Right ventricle myocardium superior (tissue), 1 donor: ENCODE results near the gene PIEZO2. TPM values are rescaled to one million over a fixed set of nuclear protein-coding genes. Genes with fewer than 3 reads are reported as not detected.
A peak's percentile ranks its signal among the peaks of the same experiment; 100 is the strongest.
"Not testable (repeated sequence)": the region's sequence is repeated elsewhere in the genome, so short reads cannot be mapped to it uniquely, and the experiment has no call there.

ENCODE experiments used
- ATAC-seq: fragments of 200-7000 bp; cut with Tn5 transposase; one replicate; pipeline ENCODE4 v1.9.1; 2020; ENCODE audit warnings: mild to moderate bottlenecking; ENCODE audit not compliant: poor library complexity
- DNase-seq: peaks from one replicate; pipeline ENCODE4 v3.0.0-alpha.2; 2020
- intact Hi-C: fragments of 100-400 bp; cut with DNase I; formaldehyde crosslinking; loops from one replicate; pipeline ENCODE4 v1.11.2; 2022
- total RNA-seq: library from RNA; stranded (reverse); fragmentation: NEBNext Ultra II Directional; extraction: Animal tissue kit (Norgen Biotek cat#: 25700); gene quantifications from one replicate; pipeline ENCODE4 v1.2.1, GENCODE V29; 2021
- donor health status: DM: no; HTN: yes; CAD: no; lungs with severe emphysema.

Gene PIEZO2
- total RNA-seq, 1 donor from 2014 or later = 0.32 TPM

DNA sequence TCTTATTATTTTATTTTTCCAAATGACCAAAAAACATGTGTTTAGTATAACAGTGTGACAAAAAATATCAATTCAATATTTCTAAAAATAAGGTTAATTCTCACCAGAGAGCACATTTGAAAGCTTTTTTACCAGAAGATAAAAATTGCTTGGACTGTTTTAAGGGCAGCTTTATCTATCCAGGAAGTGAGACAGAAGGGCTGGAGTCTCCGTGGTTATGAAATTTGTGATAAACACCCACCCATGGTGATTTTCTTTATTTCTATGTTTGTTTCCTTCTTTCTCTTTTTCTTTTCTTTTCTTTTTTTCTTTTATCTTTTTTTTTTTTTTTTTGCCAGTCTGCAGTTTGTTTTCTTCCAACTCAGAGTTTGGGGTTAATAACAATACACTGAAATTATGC, 298.5 kb downstream of the PIEZO2 start:
- DNase-seq = no peak
- intact Hi-C loops = loop anchor here (5.0 kb wide), 1 partner anchor 186 kb away; no protein-coding TSS in a partner anchor
- ATAC-seq = peak; percentile 43

- no peak for ATAC-seq
- intact Hi-C loops = loop anchor here (5.0 kb wide), 1 partner anchor 187 kb away; no protein-coding TSS in a partner anchor
- no peak for DNase-seq
Measured at GRCh38 chr18:10850216-10850615, 299.2 kb downstream of the PIEZO2 start.

- ATAC-seq = no peak
- DNase-seq = no peak
- intact Hi-C loops = loop anchor here (10.0 kb wide), 1 partner anchor 63 kb away; no protein-coding TSS in a partner anchor
Measured at GRCh38 chr18:10847907-10848306, 301.5 kb downstream of the PIEZO2 start.

- no peak for DNase-seq
- intact Hi-C loops = loop anchor here (10.0 kb wide), 1 partner anchor 63 kb away; no protein-coding TSS in a partner anchor
- ATAC-seq = no peak
Measured at GRCh38 chr18:10847408-10847790, 302.0 kb downstream of the PIEZO2 start.

DNA sequence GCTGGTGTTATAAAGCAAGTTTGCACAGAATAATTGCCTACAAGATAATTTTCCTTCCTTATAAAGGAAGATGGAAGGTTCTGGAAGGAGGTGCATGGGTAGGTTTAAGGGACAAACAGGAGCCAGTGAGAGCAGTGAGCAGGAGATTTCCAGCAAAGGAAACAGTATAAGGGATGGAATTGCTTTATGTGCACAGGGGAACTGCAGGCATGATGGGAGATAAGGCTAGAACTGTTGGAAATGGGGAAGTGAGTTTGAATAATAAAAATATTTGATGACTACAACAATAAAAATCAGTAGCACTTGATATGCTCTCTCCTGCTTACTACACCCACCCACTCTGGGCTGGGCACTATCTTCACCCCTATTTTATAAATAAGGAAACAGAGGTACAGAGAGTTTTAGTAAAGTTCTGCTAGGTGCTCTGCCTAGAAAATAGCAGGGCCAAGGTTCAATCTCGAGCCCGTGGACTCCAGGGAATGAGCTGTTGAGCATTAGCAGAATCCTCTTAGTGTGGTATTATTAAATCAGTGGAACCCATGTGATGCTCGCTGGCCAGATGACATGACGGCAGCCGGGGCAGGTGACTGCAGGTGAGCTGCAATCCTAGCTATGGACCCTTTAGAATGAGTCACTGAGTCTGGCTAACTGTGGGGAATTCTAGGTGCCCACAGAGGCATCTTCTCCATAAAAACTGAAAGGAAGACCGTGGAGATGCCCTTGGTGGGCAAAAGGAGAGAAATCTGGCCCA, 302.5 kb downstream of the PIEZO2 start:
- DNase-seq = no peak
- no peak for ATAC-seq
- intact Hi-C loops = loop anchor here (10.0 kb wide), 1 partner anchor 62 kb away; no protein-coding TSS in a partner anchor

DNA sequence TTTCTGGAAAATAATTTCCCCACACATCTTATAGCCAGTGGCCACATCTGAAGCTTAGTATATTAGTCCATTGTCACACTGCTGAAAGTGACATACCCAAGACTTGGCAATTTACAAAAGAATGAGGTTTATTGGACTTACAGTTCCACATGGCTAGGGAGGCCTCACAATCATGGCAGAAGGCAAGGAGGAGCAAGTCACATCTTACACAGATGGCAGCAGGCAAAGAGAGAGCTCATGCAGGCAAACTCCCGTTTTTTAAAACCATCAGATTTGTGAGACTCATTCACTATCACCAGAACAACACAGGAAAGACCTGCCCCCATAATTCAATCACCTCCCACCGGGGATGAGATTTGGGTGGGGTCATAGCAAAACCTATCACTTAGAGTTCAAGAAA, 303.3 kb downstream of the PIEZO2 start:
- intact Hi-C loops = loop anchor here (10.0 kb wide), 1 partner anchor 61 kb away; no protein-coding TSS in a partner anchor
- not testable (repeated sequence) for ATAC-seq, DNase-seq

GRCh38 chr18:10843565-10843964, 305.8 kb downstream of the PIEZO2 start:
- peak; percentile 79 for ATAC-seq

DNA sequence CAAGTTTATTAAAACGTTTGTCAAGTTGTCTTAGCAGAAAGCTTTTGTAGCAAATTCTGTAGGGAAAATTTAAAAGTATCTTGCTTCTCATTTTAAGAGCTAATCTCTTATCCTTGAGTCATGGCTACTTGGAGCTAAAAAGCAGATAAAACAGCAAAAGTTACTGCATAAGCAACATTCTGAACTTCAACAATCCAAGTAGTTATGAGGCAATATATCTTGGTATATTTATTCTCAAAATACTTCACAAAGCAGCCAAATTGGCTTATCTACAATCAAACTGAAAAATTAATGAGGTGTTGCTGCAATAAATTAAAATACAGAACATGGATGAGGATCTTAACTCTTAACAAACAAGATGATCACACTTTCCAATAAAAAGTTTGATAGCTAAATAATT, 306.5 kb downstream of the PIEZO2 start:
- ATAC-seq (no peak), DNase-seq (no peak)
- intact Hi-C loops = loop anchor here (10.0 kb wide), 1 partner anchor 58 kb away; no protein-coding TSS in a partner anchor

More at GRCh38 chr18:10843565-10843964, 305.8 kb downstream of the PIEZO2 start:
- no peak for DNase-seq
- intact Hi-C loops = loop anchor here (10.0 kb wide), 1 partner anchor 59 kb away; no protein-coding TSS in a partner anchor

DNA sequence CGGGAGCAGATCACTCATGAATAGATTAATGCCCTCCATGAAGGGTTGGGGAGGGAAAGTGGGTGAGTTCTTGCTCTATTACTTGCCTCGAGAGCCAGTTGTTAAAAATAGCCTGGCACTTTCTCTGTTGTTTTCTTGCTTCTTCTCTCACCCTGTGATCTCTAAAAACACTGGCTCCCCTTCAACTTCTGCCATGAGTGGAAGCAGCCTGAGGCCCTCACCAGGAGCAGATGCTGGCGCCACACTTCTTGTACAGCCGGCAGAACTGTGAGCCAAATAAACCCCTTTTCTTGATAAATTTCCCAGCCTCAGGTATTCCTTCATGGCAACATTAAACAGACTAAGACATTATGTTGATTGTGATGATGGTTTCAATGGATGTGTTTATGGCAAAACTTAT, 307.0 kb downstream of the PIEZO2 start:
- DNase-seq = no peak
- ATAC-seq = no peak
- intact Hi-C loops = loop anchor here (10.0 kb wide), 1 partner anchor 58 kb away; no protein-coding TSS in a partner anchor

- ATAC-seq = peak; percentile 27
- peak; percentile 48 for DNase-seq
- intact Hi-C loops = loop anchor here (10.0 kb wide), 1 partner anchor 56 kb away; no protein-coding TSS in a partner anchor
Measured at GRCh38 chr18:10841203-10841602, 308.2 kb downstream of the PIEZO2 start.

GRCh38 chr18:10840743-10841142, 308.6 kb downstream of the PIEZO2 start:
- ATAC-seq (no peak), DNase-seq (no peak)
- intact Hi-C loops = loop anchor here (10.0 kb wide), 1 partner anchor 56 kb away; no protein-coding TSS in a partner anchor

DNA sequence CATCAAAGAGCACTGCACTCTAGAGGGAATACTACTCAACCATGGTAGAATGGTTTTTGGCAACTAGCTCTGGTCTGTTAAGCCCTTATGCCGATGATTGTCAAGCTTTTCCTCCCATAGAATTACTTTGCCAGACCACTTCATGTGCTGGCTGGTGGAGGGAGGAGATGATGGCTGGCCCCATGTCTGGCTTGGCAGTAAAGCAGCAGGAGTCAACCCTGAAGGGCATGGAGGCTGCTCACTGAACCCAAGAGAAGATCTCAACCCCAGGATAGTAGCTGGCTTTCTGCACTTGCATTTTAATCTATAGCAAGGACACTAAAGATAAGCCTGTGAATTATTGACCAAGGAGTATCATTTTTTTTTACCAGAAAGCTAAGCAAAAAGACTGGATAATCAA, 309.9 kb downstream of the PIEZO2 start:
- DNase-seq = no peak
- ATAC-seq = no peak
- intact Hi-C loops = no loop called here

DNA sequence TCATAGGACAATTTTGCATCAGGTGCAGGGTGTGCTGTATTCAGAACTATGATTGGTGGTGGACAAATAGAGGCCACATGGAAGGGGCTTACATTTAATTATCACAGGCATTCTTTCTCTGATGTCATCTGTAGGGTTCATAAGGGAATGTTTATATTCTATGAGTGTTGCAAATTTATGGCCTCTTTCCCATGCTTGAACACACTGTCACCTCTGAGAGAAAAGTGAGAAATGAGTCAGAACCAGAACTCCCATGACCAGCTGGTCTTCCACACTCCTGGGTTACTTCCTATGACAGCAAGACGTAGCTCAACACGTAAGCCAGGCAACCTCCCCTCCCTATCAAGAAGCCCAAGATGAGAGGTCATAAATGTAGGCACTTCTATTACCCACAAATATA, 310.8 kb downstream of the PIEZO2 start:
- DNase-seq = no peak
- ATAC-seq = no peak
- intact Hi-C loops = no loop called here

GRCh38 chr18:10834128-10834815, 315.1 kb downstream of the PIEZO2 start:
- intact Hi-C loops = no loop called here
- DNase-seq = no peak
- ATAC-seq = no peak

- intact Hi-C loops = no loop called here
- DNase-seq (no peak), ATAC-seq (no peak)
Measured at GRCh38 chr18:10833656-10834055, 315.7 kb downstream of the PIEZO2 start.

GRCh38 chr18:10826400-10826799, 323.0 kb downstream of the PIEZO2 start:
- intact Hi-C loops = no loop called here
- no peak for ATAC-seq
- no peak for DNase-seq

DNA sequence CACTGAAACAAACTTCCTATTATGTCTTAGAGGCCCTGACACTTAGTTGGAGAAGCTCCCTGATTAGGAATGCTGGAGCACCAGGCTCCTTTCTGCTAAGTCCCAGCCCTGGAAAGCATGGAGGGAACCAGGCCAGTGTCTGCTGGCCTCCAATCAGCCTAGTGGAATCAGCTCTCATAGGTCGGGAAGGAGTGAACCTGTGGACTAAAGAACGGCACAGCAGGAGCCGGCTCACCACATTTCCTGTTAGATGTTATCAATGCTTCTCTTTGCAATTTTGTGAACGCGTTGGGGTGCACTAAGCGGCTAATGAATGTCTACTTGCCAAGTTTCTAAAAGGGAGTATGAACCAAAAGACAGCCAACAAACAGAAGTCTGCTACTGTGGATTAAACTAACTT, 326.9 kb downstream of the PIEZO2 start:
- intact Hi-C loops = no loop called here
- DNase-seq (no peak), ATAC-seq (no peak)

DNA sequence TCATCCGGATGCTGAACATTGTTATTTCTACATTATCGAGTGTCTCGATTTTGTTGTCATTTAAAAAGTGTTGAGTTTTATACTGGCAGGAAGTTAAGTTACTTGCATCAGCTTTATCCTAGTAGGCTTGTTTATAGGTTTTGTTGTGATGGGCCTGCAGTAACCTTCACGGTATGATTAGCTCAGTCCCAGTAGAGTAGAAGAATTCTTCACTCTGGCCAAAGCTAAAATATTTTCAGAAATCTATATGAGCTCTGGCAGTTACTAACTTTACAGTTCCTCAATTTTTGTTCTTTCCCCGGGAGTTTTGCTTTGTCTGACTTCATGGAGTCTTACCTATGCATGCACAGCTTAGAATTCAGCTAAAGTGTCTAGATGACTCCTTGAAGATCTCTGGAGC, 328.7 kb downstream of the PIEZO2 start:
- DNase-seq = no peak
- no peak for ATAC-seq
- intact Hi-C loops = no loop called here

- no peak for ATAC-seq
- DNase-seq = no peak
- intact Hi-C loops = no loop called here
Measured at GRCh38 chr18:10814336-10814735, 335.0 kb downstream of the PIEZO2 start.
